ENCODE results near the gene CCDC158.
"Not testable (repeated sequence)": the region's sequence is repeated elsewhere in the genome, so short reads cannot be mapped to it uniquely, and the experiment has no call there.

The CCDC158 gene

DNA sequence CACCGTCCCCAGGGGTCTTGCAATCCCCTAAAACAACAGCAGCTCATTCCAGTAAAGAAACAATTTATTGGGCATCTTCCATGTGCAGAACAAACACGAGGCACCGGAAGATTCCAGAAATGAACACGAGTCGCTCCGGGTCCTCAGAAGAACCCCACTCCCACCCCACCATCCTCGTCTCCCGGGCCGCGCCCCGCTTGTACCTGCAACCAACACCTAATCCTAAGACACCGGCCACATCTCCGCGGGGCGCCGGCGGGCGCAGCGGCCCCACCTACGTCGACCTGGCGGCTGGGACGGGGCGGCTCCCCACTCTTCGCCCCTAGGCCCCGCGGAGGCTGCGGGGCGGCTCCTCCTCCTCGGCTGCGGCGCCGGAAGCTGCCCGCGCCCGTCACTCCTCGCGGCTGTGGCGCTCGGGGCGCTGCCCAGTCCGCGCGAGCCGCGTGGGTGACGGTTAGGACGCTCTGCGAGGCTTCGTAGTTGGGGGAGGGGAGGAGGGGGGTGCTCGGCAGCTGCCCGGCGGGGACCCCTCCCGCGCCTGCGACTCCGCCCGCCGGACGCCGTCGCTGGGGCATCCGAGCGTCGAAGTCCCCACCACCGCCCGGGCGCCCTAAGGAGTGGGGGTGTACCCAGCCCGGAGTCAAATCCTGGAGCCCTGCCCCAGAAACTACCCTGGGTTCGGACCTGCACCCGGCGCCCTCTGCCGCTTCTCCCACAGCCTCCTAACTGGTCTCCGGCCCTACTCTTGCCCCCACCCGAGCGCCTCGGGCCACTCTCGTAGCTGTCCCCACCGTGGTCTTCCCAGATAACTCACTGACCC, at the start of gene CCDC158:
CCDC158 (minus strand) TSS at position 380 of the 820 bp plus-strand sequence. CDS start 17,934 bp downstream, outside the sequence.
- peak in 4 of 51 donors; percentile 5 to 36 (median 8) for DNase-seq

DNA sequence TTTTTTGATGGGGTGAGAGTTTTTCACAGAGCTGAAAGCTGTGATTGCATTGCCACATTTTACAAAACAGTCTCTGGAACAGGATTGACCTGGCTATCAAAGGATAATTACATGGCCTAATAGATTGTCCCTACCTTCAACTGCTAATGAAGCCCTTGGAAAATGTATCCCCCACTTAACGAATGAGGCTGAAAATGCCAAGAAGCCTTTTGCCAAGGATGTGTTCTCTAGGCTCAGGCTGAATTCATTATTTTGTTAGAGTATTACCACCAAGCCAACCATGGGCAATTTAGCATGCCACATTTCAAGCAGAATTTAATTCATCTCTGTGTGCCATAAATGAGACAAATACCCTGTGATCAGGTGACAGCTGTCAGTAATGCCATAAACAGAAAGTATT, 49.6 kb upstream of the CCDC158 start:
- DNase-seq, result no peak

DNA sequence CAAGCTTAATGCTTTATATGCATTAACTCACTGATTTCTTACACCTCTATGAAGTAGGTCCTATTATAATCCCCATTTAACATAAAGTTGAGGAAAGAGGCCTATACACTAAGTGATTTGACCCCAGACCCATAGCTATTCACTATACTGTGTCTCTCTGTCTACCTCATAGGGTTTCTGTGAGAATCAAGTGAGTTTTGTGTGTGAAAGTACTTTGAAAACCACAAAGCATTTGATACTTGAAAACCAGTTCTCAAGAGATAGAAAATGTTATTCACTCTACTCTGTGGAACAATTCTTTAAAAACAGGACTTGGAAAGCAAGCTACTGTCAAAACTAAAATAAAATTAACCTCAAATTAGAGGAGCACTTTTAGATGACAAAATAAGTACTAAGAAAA, 49.1 kb upstream of the CCDC158 start:
- DNase-seq, result no peak

DNA sequence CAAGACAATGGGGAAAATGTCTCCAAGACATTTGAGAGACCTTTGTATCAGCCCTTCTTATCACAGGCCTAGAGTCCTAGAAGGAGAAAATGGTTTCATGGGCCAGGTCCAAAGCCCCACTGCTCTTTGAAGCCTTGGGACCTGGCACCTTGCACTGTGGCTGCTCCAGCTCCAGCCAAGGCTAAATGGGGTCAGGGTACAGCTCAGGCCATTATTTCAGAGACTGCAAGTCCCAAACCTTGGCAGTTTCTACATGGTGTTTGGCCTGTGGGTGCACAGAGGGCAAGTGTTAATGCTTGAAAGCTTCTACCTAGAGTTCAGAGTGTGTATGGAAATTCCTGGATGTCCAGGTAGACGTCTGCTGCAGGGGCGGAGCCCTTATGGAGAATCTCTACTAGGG, 42.6 kb upstream of the CCDC158 start:
- no peak for DNase-seq

DNA sequence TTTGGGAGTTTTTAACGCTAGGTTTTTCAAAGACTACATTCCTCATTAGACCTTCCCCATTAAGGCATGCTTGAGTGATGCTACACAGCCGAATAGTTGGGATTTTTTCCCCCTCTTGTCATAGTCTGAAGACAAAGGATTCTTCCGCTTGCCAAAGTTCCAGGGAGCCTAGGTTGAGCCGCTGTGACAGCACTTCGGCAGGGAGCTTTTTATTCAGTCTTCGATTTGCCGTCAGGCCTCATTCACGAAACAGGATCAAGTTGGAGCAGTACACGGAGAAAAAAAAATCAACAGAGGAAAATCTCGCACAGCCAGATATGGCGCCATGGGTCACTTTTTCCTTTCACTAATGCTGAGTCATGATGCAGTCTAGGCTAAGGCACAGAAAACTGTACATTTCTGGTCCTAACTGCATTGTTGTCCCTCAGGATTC, 38.4 kb upstream of the CCDC158 start:
- peak in 7 of 51 donors; percentile 1 to 21 (median 4) for DNase-seq

DNA sequence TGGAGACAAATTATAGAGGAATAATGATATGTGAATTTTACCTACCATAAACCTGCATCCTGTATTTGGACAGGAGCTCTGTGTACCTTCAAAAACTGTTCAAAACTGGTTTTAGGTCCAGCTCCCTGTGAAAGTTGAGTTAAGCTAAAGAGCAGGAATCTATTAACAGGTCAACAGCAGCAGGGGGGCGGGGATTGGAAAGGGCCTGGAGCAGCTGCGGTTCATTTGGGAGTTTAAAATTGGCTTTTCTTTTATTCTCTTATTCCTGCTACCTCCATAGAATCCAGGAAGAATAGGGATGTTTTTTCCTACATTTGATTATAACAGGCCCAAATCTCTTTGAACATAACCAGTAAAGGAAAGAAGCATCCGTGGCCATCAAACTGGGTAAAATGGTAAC, 37.9 kb upstream of the CCDC158 start:
- no peak for DNase-seq

DNA sequence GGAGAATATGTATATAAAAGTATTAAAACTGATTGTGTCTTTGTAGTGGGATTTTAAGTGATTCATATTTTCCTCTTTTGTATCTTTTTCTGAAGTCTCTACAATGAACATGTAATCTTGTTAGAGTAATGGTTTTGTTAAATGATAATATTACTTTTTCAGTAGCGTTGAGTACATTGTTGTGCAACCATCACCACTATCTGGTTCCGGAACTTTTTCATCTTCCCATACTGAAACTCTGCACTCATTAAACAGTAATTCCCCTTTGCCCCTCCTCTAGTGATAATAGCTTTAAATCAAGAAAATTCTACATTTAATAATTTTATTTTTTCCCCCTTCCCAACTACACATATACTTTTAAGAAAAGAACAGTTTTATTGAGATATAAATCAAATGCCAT, 37.4 kb upstream of the CCDC158 start:
- DNase-seq, result no peak

DNA sequence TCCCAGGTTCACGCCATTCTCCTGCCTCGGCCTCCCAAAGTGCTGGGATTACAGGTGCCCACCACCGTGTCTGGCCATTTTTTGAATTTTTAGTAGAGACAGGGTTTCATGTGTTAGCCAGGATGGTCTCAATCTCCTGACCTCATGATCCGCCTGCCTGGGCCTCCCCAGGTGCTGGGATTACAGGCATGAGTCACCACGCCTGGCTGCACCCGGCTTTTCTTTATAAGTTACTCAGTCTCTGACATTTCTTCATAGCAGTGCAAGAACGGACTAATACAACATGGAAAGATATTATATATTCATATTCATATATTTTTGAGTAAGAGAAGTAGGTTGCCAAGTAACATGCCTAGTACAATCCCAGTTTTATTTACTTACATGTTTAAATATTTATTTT, 36.9 kb upstream of the CCDC158 start:
- DNase-seq, result no peak

DNA sequence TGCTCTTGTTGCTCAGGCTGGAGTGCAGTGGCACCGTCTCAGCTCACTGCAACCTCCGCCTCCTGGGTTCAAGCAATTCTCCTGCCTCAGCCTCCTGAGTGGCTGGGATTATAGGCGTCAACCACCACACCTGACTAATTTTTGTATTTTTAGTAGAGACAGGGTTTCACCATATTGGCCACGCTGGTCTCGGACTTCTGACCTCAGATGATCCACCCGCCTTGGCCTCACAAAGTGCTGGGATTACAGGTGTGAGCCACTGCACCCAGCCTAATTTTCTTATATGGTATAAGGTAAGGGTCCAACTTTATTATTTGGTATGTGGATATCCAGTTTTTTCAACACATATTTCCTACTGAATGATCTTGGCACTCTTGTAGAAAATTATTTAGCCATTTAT, 33.1 kb upstream of the CCDC158 start:
- DNase-seq, result not testable (repeated sequence)

DNA sequence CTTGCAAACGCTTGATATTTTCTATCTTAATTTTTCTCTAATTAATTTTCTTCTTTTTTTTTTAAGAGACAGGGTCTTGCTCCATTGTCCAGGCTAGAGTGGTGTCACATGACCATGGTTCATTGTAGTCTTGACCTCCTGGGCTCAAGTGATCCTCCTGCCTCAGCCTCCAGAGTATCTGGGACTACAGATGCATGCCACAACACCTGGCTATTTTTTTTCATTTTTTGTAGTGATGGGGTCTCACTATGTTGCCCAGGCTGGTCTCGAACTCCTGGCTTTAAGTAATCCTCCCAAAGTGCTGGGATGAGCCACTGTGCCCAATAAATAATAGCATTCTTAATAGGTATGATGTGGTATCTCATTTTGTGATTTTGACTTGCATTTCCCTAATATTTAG, 32.3 kb upstream of the CCDC158 start:
- no peak for DNase-seq

DNA sequence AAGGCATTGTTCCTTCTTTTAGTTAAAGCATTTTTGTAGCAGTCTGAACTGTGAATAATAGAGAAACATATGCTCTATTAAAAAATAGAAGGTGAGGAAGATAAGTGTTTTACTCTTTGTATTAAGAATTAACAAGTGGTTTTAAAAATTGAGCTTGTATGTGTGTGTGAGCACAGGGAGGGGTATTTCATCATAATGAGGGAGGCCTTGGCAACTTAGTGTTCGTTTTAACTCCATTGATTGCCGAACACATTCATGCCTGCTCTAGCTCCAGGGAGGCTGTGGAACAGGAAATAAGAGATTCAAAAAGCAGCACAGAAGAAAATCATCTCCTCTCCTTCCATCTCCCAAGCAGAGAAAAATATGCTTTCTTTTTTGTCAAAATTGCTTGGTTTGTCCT, 28.9 kb upstream of the CCDC158 start:
- peak in 1 of 51 donors; percentile 5 for DNase-seq

DNA sequence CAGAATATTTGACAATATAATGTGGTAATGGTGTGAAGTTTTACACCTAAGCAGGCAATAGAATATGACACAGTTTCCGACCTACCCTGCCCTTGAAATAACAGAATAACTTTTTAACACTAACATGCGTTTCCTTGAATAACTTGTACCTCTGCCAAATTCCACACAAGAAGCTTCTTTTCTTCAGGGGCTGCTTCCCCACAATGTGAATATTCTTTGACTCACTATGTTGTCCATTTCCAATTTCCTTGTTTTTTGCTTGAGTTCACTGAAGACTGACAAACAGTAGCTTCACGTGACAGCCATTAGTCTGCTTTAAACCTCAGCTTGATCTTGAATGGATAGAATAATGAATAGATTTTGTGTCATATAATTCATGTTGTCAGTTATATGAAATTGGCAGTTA, 28.4 kb upstream of the CCDC158 start:
- peak in 1 of 51 donors; percentile 3 for DNase-seq

DNA sequence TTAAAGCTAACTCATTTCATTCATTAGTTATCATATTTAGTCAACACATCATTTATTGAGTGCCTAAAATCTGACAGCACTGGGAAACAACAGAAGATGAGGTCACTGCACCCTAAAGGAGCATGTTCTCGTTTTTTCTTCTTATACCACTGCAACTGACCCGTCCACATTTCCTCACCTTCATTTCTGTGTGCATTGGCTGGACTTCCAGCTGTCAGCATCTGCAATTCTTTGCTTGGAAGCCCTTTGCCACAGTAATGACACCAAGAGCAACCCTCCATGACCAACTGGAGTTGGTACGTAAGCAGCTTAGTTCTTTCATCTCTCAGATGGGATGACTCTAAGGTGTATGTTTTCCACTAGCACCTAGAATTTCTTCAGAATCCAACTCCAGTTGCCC, 27.3 kb upstream of the CCDC158 start:
- no peak for DNase-seq

DNA sequence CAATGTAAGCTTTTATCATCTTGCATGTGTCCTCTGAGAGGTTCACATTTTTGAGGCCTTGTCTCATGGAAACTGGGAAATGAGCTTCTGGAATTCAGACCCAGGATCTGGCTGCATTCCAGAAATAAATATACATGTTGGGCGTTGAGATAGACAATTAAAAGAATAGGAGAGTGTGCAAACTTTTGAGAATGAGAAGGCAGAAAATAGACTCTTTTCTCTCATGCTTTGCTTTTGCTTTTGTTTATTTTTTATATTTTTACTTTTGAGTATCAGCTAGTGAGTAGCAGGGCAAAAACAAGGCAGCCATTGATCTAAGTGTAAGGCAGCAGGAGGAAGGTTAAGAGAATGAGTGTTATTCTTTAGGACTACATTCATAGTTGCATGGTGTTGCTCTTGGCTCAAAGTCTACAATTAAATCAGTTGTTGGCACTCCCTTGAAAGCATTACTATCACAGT, 26.5 kb upstream of the CCDC158 start:
- DNase-seq, result peak in 2 of 51 donors; percentile 14 to 43

DNA sequence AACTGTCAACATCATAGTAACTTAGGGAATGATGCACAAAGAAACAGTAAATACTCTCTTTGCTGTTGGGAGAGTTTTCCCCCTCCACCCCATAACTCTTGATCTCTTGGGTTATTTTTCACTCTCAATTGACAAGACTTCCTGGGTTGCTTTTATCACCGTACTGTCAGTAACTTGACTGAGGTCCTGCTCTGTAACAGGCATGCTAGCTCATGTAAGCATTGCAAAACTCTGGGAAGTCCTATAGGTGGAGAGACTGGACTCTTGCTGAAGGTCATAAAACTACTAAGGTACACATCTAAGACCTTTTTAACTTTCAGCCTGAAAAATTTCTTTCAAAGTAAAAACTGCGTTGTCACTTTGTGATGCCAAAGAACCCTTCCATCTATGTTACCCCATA, 25.0 kb upstream of the CCDC158 start:
- DNase-seq, result no peak

DNA sequence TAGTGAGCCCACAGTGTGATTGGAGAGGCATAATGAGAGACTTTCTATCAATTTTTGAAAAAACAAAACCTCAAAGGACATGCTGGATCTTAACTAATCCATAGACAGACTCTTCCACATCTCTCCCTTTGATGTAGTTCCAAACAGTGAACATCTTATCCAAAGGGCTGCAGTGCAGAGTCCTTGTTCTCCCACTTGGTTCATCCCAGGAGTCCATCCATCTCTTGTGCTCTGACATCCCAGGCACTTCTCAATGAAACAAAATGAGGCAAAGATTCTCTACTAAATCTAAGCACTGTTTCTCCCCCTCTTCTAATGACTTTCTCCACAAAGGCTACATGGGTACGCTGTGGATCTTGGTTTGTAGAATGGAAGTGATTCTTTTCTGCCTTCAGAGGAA, 22.4 kb upstream of the CCDC158 start:
- DNase-seq, result no peak

DNA sequence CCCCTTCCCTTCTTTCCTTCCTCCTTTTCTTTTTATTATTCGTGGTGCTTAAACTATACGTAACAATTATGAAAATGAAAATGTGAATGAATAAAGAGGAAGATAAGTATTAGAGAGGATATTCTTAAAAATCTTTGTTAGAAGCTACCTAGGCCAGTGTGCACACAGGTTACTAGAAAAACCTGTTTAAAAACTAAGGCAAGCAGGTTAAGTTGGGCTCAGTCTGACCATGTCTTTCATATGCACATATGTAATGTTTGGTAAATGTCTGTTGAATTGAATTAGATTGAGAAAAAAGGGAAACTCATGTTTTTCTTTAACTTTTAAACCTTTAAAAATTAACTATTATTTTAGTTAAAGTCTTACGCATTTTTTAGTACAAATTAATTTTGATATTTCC, 21.9 kb upstream of the CCDC158 start:
- no peak for DNase-seq

DNA sequence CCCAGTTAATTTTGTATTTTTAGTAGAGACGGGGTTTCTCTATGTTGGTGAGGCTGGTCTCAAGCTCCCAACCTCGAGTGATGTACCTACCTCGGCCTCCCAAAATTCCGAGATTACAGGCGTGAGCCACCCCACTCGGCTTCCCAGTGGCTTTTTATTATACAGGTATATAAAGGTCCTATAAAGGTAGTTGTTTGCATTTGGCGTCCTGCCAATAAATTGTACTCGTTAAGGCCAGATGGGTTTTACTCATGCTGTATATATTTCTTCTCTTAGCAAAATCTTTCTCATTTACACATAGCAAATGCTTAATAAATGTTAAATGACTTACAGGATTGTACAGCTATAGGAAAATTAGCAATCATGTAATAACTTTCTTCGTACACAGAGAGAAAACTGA, 20.9 kb upstream of the CCDC158 start:
- no peak for DNase-seq

DNA sequence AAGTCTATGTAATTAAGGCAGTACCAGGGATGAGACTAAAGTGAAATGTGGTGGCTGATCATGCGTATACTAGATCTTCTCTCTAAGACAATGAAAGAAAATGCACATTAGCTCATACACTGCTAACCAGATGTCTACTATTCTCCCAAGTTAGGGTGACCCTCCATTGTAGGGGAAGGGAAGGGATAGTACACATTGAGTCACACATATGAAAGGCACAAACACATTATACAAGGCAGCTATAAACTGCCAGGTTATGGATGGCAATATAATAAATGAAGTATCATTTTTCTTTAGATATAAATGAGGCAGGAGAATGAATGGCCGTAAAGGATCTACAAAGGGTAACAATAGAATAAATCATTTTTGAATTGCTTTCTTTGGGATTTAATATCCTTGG, 18.6 kb upstream of the CCDC158 start:
- no peak for DNase-seq

DNA sequence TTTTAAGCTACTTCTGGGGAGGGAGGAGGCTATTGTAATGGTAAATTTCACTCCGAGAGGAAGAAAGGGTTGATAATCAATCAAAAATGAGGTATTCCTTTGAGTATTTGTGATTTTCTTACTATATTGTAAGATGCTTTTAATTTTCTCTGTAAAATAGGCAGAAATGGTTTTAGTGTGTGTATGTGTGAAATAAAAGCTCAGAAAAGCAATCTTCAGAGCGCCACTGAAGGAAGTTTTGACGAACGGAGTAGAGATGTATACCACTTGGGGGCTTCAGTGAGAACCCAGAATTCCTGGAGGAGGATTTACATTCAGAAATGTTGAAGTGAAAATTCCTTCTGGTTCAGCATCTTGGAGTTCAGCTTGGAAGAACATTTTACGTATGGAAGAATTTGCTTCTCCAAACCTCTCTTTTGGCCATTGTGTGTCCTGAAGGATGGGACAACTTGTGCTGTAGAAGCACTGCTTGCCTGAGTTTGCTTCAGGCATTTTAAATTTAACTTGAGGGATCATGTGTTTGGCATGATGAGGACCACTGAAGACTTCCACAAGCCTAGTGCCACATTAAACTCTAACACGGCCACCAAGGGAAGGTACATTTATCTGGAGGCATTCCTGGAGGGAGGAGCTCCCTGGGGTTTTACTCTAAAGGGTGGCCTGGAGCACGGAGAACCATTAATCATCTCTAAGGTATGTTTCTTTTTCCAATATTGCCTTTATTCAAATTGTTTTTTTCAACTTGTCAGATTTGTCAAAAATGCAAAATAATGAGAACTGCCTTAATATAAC, 14.8 kb upstream of the CCDC158 start:
- DNase-seq, result peak in 1 of 51 donors; percentile 8

DNA sequence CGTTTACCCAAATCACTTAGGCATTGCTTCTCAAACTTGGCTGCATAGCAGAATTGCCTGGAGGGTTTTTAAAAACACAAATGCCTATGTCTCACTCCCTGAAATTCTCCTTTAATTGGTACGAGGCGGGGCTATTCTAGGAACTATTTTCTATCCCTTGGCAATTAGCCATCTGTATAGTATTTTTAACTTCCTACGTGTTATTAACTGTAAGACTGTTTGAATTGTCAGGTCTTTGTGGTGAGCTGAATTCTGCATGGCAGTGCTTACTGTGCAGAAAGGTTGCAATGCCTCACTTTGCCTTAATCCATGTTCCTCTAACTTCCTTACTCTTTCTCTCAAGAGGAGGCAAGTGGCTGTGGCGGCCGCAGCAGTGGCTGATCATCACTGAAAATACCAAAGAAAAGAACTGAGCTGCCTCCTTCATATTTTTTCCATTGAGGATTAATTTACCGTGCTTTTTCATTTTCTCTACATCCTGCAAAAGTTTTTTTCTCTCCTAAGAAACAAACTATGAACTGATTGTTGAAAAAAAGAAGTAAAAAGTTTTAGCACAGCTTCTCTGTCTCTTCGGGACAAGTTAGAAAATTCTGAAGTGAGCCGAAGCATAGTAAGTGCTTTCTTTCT, 14.1 kb upstream of the CCDC158 start, which contains the start of gene SHROOM3:
SHROOM3 (plus strand) TSS at position 329 of the 627 bp plus-strand sequence. CDS start 824 bp downstream, outside the sequence.
- DNase-seq, result no peak

Data from hypothalamus (tissue), 51 donors.